ENCODE results near the gene C11orf65. TPM values are rescaled to one million over a fixed set of nuclear protein-coding genes. Genes with fewer than 3 reads are reported as not detected.
"Not testable (repeated sequence)": the region's sequence is repeated elsewhere in the genome, so short reads cannot be mapped to it uniquely, and the experiment has no call there.

C11orf65 gene
- total RNA-seq, 3 donors from 2014 or later (not counting 1 experiment from before 2014, with no cell fraction given) = 0.14 to 0.68 (median 0.45) TPM

GRCh38 chr11:108468478-108468864, 1.1 kb upstream of the C11orf65 start:
- no peaks in the 10 kb centered on the region for H3K27me3 ChIP-seq (ENCODE audit: control insufficient read depth, insufficient read depth, low read length)
- H3K4me3 ChIP-seq (ENCODE audit: low read length) = no peak overlapping the region
- TF ChIP-seq, protein P1, sequence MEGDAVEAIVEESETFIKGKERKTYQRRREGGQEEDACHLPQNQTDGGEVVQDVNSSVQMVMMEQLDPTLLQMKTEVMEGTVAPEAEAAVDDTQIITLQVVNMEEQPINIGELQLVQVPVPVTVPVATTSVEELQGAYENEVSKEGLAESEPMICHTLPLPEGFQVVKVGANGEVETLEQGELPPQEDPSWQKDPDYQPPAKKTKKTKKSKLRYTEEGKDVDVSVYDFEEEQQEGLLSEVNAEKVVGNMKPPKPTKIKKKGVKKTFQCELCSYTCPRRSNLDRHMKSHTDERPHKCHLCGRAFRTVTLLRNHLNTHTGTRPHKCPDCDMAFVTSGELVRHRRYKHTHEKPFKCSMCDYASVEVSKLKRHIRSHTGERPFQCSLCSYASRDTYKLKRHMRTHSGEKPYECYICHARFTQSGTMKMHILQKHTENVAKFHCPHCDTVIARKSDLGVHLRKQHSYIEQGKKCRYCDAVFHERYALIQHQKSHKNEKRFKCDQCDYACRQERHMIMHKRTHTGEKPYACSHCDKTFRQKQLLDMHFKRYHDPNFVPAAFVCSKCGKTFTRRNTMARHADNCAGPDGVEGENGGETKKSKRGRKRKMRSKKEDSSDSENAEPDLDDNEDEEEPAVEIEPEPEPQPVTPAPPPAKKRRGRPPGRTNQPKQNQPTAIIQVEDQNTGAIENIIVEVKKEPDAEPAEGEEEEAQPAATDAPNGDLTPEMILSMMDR (IDR thresholded peaks at IDR 0.05) = no peak
- peaks cover 11% of the 10 kb centered on the region for H3K4me1 ChIP-seq (ENCODE audit: control insufficient read depth, insufficient read depth, low read length)
- H3K36me3 Mint-ChIP-seq = no peaks in the 10 kb centered on the region
- no peaks in the 10 kb centered on the region for H3K9me3 Mint-ChIP-seq
- peak overlapping the region; percentile 41 for H3K4me3 Mint-ChIP-seq
- WGBS (ENCODE audit: insufficient coverage) = 88% methylated on average over 1 of the region's 1 CpG
- H3K27ac ChIP-seq (ENCODE audit: low read length) = no peak overlapping the region
- H3K9me3 ChIP-seq (ENCODE audit: control insufficient read depth, insufficient read depth, low read length) = no peaks in the 10 kb centered on the region
- DNase-seq (no peak), ATAC-seq (no peak)
- no peaks in the 10 kb centered on the region for H3K27me3 Mint-ChIP-seq (ENCODE audit: low read depth in 2 of 2)
- H3K36me3 ChIP-seq (ENCODE audit: control insufficient read depth, insufficient read depth, low read length) = no peaks in the 10 kb centered on the region
- intact Hi-C loops (cut with micrococcal nuclease) = loop anchor here (5.0 kb wide), 1 partner anchor 246 kb away; the partner anchor contains the start of genes ATM and NPAT
- H3K27ac Mint-ChIP-seq = peak overlapping the region; percentile 99
- H3K4me1 Mint-ChIP-seq = peaks cover 10 to 12% of the 10 kb centered on the region in 2 donors

DNA sequence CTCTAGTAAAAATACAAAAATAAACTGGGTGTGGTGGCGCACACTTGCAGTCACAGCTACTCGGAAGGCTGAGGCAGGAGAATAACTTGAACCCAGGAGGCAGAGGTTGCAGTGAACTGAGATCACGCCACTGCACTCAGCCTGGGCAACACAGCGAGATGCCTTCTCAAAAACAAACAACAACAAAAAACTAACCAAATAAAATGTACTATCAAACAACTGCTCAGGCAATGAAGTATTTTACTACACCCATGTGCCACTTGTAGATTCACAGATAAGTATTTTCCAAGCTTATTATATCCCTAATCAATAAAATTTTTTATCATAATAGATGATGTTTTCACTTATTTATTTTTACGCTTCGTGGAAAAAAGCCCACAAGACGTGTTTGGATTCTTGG, 924 bp downstream of the C11orf65 start:
- Histone ChIP-seq H3K4me1 (ENCODE audit: control insufficient read depth, insufficient read depth, low read length) (peaks cover 11% of the 10 kb centered on the region), H3K36me3 (ENCODE audit: control insufficient read depth, insufficient read depth, low read length) (no peaks in the 10 kb centered on the region), H3K9me3 (ENCODE audit: control insufficient read depth, insufficient read depth, low read length) (no peaks in the 10 kb centered on the region), H3K27me3 (ENCODE audit: control insufficient read depth, insufficient read depth, low read length) (no peaks in the 10 kb centered on the region), H3K4me3 (ENCODE audit: low read length) (peak overlapping the region; percentile 85), H3K27ac (ENCODE audit: low read length) (peak overlapping the region; percentile 99)
- intact Hi-C loops (cut with micrococcal nuclease) = loop anchor here (2.0 to 5.0 kb wide), 2 partner anchors 244 to 458 kb away; partner anchors contain the start of genes ATM, CUL5 and NPAT
- TF ChIP-seq, protein P1 (IDR thresholded peaks at IDR 0.05) = no peak
- H3K27ac Mint-ChIP-seq = peak overlapping the region; percentile 99
- no peaks in the 10 kb centered on the region for H3K36me3 Mint-ChIP-seq
- peak overlapping the region; percentile 99 for H3K4me3 Mint-ChIP-seq
- H3K27me3 Mint-ChIP-seq (ENCODE audit: low read depth in 2 of 2) = no peaks in the 10 kb centered on the region
- H3K9me3 Mint-ChIP-seq = no peaks in the 10 kb centered on the region
- ATAC-seq (no peak), DNase-seq (no peak)
- peaks cover 10 to 12% of the 10 kb centered on the region in 2 donors for H3K4me1 Mint-ChIP-seq
- WGBS (ENCODE audit: insufficient coverage) = 54% methylated on average over 7 of the region's 7 CpGs

DNA sequence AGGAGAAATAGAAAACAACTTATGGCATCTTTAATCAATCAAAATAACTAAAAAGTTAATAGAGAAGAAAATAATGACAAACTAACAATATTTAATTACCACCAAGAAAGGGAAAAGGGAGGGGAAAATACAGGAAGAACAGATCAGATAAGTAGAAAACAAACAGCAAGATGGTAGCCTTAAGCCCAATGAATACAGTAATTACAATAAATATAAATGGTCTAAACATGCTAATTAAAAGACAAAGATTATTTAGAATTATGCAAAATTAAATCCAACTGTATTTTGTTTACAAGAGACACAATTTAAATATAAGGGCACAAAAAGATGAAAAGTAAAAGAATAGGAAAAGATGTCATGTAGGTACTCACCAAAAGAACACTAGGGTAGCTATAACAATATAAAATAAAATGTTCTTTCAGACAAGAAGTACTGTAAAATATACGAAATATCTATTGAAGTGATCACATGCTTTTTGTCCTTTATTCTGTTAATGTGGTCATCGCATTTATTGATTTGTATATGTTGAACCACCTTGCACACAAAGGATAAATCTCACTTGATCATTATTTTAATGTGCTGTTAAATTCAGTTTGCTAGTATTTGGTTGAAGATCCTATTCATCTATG, 14.0 kb downstream of the C11orf65 start:
- Mint-ChIP-seq H3K9me3 (peaks cover 5% of the 10 kb centered on the region in 2 donors), H3K27me3 (ENCODE audit: low read depth in 2 of 2) (peaks cover 0 to 6% of the 10 kb centered on the region in 2 donors), H3K4me1 (no peaks in the 10 kb centered on the region), H3K27ac (no peak overlapping the region), H3K4me3 (no peak overlapping the region), H3K36me3 (peaks cover 9% of the 10 kb centered on the region)
- Histone ChIP-seq H3K9me3 (ENCODE audit: control insufficient read depth, insufficient read depth, low read length) (no peaks in the 10 kb centered on the region), H3K27me3 (ENCODE audit: control insufficient read depth, insufficient read depth, low read length) (no peaks in the 10 kb centered on the region), H3K27ac (ENCODE audit: low read length) (no peak overlapping the region), H3K4me3 (ENCODE audit: low read length) (no peak overlapping the region), H3K4me1 (ENCODE audit: control insufficient read depth, insufficient read depth, low read length) (no peaks in the 10 kb centered on the region), H3K36me3 (ENCODE audit: control insufficient read depth, insufficient read depth, low read length) (no peaks in the 10 kb centered on the region)
- no peak for ATAC-seq
- TF ChIP-seq, protein P1 (IDR thresholded peaks at IDR 0.05) = no peak
- WGBS (ENCODE audit: insufficient coverage) = no CpG with 5 or more reads among the region's 2 CpGs
- intact Hi-C loops (cut with micrococcal nuclease) = no loop called here
- no peak for DNase-seq

DNA sequence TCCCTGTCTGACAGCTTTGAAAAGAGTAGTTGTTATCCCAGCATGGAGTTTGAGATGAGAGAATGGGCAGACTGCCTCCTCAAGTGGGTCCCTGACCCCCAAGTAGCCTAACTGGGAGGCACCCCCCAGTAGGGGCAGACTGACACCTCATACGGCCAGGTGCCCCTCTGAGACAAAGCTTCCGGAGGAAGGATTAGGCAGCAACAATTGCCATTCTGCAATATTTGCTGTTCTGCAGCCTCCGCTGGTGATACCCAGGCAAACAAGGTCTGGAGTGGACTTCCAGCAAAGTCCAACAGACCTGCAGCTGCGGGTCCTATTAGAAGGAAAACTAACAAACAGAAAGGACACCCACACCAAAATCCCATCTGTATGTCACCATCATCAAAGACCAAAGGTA, 25.9 kb downstream of the C11orf65 start:
- H3K9me3 Mint-ChIP-seq; H3K9me3 ChIP-seq (ENCODE audit: control insufficient read depth, insufficient read depth, low read length); H3K27me3 ChIP-seq (ENCODE audit: control insufficient read depth, insufficient read depth, low read length); H3K4me1 Mint-ChIP-seq; H3K4me1 ChIP-seq (ENCODE audit: control insufficient read depth, insufficient read depth, low read length); H3K36me3 ChIP-seq (ENCODE audit: control insufficient read depth, insufficient read depth, low read length); DNase-seq; ATAC-seq; H3K27ac Mint-ChIP-seq; H3K36me3 Mint-ChIP-seq; H3K4me3 ChIP-seq (ENCODE audit: low read length); intact Hi-C loops (cut with micrococcal nuclease); H3K4me3 Mint-ChIP-seq; H3K27ac ChIP-seq (ENCODE audit: low read length): not testable (repeated sequence)
- peaks cover 8 to 23% of the 10 kb centered on the region in 2 donors for H3K27me3 Mint-ChIP-seq (ENCODE audit: low read depth in 2 of 2)
- WGBS (ENCODE audit: insufficient coverage) = 93% methylated on average over 4 of the region's 4 CpGs

Measured in natural killer cell (primary cell).